Measurements from ENCODE around the gene SLC2A1. TPM values are rescaled to one million over a fixed set of nuclear protein-coding genes. Genes with fewer than 3 reads are reported as not detected.

Gene SLC2A1
- total RNA-seq, 1 donor from 2014 or later: 117 TPM

GRCh38 chr1:42886046-42886739 is 72.5 kb downstream of the SLC2A1 start:
- Mint-ChIP-seq H3K4me3 (no peak overlapping the region), H3K27me3 (peaks cover 5% of the 10 kb centered on the region), H3K27ac (no peak overlapping the region), H3K9me3 (no peaks in the 10 kb centered on the region), H3K4me1 (no peaks in the 10 kb centered on the region), H3K36me3 (ENCODE audit: low read depth) (no peaks in the 10 kb centered on the region)
- ChIA-PET CTCF (no interaction called here), POLR2A (no interaction called here)
- ATAC-seq (ENCODE audit: low read depth) (no peak), DNase-seq (no peak)
- intact Hi-C loops (cut with micrococcal nuclease): no loop called here
- TF ChIP-seq CTCF (IDR thresholded peaks at IDR 0.05): no peak

- POLR2A ChIA-PET: no interaction called here
- intact Hi-C loops (cut with micrococcal nuclease): no loop called here
- no peak overlapping the region for H3K27ac Mint-ChIP-seq
- ATAC-seq (ENCODE audit: low read depth) (no peak), DNase-seq (no peak)
- H3K4me1 Mint-ChIP-seq: no peaks in the 10 kb centered on the region
- no peak for TF ChIP-seq CTCF (IDR thresholded peaks at IDR 0.05)
- CTCF ChIA-PET: no interaction called here
- no peaks in the 10 kb centered on the region for H3K36me3 Mint-ChIP-seq (ENCODE audit: low read depth)
- no peak overlapping the region for H3K4me3 Mint-ChIP-seq
- H3K9me3 Mint-ChIP-seq: peaks cover 2% of the 10 kb centered on the region
- peaks cover 13% of the 10 kb centered on the region for H3K27me3 Mint-ChIP-seq
Observed at GRCh38 chr1:42880384-42880783, 78.3 kb downstream of the SLC2A1 start.

GRCh38 chr1:42877380-42877779 is 81.3 kb downstream of the SLC2A1 start:
- peaks cover 10% of the 10 kb centered on the region for H3K9me3 Mint-ChIP-seq
- no peaks in the 10 kb centered on the region for H3K4me1 Mint-ChIP-seq
- peaks cover 10% of the 10 kb centered on the region for H3K27me3 Mint-ChIP-seq
- TF ChIP-seq CTCF (IDR thresholded peaks at IDR 0.05): no peak
- DNase-seq (no peak), ATAC-seq (ENCODE audit: low read depth) (no peak)
- ChIA-PET POLR2A (no interaction called here), CTCF (interaction anchor here (1.0 kb wide), 1 partner anchor 196 kb away, joined by 4 read pairs; no protein-coding TSS in a partner anchor)
- no peak overlapping the region for H3K27ac Mint-ChIP-seq
- intact Hi-C loops (cut with micrococcal nuclease): no loop called here
- no peaks in the 10 kb centered on the region for H3K36me3 Mint-ChIP-seq (ENCODE audit: low read depth)
- H3K4me3 Mint-ChIP-seq: no peak overlapping the region

GRCh38 chr1:42876009-42876408 is 82.7 kb downstream of the SLC2A1 start:
- peaks cover 10% of the 10 kb centered on the region for H3K9me3 Mint-ChIP-seq
- no peak overlapping the region for H3K27ac Mint-ChIP-seq
- H3K36me3 Mint-ChIP-seq (ENCODE audit: low read depth): no peaks in the 10 kb centered on the region
- ChIA-PET CTCF (no interaction called here), POLR2A (interaction anchor here (0.6 kb wide), 1 partner anchor 12 kb away, joined by 5 read pairs; no protein-coding TSS in a partner anchor)
- DNase-seq: no peak
- no peak for TF ChIP-seq CTCF (IDR thresholded peaks at IDR 0.05)
- intact Hi-C loops (cut with micrococcal nuclease): no loop called here
- no peak for ATAC-seq (ENCODE audit: low read depth)
- no peak overlapping the region for H3K4me3 Mint-ChIP-seq
- H3K27me3 Mint-ChIP-seq: peaks cover 10% of the 10 kb centered on the region
- H3K4me1 Mint-ChIP-seq: no peaks in the 10 kb centered on the region

Other genes starting within 250 kb of the SLC2A1 start
- not detected in 2 replicates for gene CLDN19, start 218.6 kb downstream of the SLC2A1 start, total RNA-seq
- gene P3H1, start 191.8 kb downstream of the SLC2A1 start, total RNA-seq: 27.1 and 30.4 TPM in 2 replicates
- gene C1orf50, start 191.6 kb downstream of the SLC2A1 start, total RNA-seq: 10.6 and 13.1 TPM in 2 replicates
- gene TMEM269, start 173.9 kb downstream of the SLC2A1 start, total RNA-seq: 0.20 and 0.31 TPM in 2 replicates
- 7.1 and 10.7 TPM in 2 replicates for gene ERMAP, start 141.7 kb downstream of the SLC2A1 start, total RNA-seq
- gene SVBP, start 141.5 kb downstream of the SLC2A1 start, total RNA-seq: 21.5 and 22.4 TPM in 2 replicates
- 13.1 and 16.1 TPM in 2 replicates for gene ZNF691, start 112.3 kb downstream of the SLC2A1 start, total RNA-seq
- gene EBNA1BP2, start 213.4 kb upstream of the SLC2A1 start, total RNA-seq: 59.9 and 61.8 TPM in 2 replicates
- gene CFAP57, start 213.5 kb upstream of the SLC2A1 start, total RNA-seq: 0.93 TPM in 1 of 2 replicates, not detected in the other

Measured in activated B cell treated with CpG ODN at 0.5 μM for 24 hours (primary cell).